ENCODE measurements around the gene CPOX. TPM values are rescaled to one million over a fixed set of nuclear protein-coding genes. Genes with fewer than 3 reads are reported as not detected.

Gene CPOX
- total and polyA plus RNA-seq, 4 experiments from 2014 or later: 3.3 to 41.3 (median 24.6) TPM

DNA sequence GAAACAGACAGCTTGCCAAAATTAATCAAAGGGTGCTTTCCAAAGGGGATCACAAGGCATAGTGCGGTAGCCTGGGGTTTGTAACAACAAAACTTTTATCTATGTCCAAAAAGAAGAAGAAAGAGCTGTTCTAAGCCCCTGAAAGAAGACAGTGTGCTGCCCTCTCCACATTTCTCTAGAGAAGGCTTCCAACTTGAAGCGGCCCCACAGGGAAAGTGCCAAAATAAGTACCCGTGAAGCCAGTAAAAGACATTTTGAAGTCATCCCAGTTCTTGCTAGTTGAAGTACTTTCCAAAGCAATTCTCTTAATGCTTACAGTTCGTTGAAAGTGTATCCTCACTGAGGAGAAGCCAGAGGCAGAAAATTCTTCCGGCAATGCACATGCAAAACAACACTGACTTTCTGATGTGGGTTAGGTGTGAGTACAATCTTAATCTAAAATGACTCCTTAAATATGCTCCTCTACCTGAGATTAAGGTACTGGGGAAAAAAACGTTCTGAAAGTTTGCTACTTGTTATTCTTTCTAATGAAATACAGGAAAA, 40.3 kb downstream of the CPOX start:
- intact Hi-C loops (cut with micrococcal nuclease): no loop called here
- Histone ChIP-seq H3K27me3 (ENCODE audit: insufficient read depth, low read length) (no peaks in the 10 kb centered on the region), H3K4me3 (ENCODE audit: low read length in 2 of 2) (no peak overlapping the region), H3K4me1 (ENCODE audit: insufficient read depth, low read length) (peaks cover 86% of the 10 kb centered on the region), H3K27ac (ENCODE audit: low read depth, low read length) (peak overlapping the region; percentile 38), H3K9me3 (ENCODE audit: control insufficient read depth in 1 of 2, low read length in 2 of 2) (no peaks in the 10 kb centered on the region), H3K36me3 (ENCODE audit: insufficient read depth, low read length) (no peaks in the 10 kb centered on the region)
- H3K27ac Mint-ChIP-seq: peak overlapping the region; percentile 70 to 97 (median 88)
- POLR2A ChIA-PET (ENCODE audit: partially characterized antibody): interaction anchor here (1.0 to 20.3 kb wide), 7 partner anchors 12 to 225 kb away, joined by 3 to 680 read pairs (median 72); partner anchors contain the start of genes CLDND1, CPOX and GPR15
- peaks cover 0 to 4% of the 10 kb centered on the region in 2 donors for H3K36me3 Mint-ChIP-seq
- peaks cover 0 to 2% (median 0%) of the 10 kb centered on the region in 8 donors for H3K9me3 Mint-ChIP-seq
- H3K4me3 Mint-ChIP-seq: peak overlapping the region in 7 of 8 donors; percentile 5 to 77 (median 49)
- no peaks in the 10 kb centered on the region for H3K27me3 Mint-ChIP-seq
- peak in 1 of 5 donors; percentile 33 for DNase-seq
- CTCF ChIA-PET (ENCODE audit: partially characterized antibody): interaction anchor here (1.5 to 3.2 kb wide), 2 partner anchors 12 to 19 kb away, joined by 7 to 12 read pairs; no protein-coding TSS in a partner anchor
- peaks cover 49 to 84% (median 63%) of the 10 kb centered on the region in 4 donors for H3K4me1 Mint-ChIP-seq

DNA sequence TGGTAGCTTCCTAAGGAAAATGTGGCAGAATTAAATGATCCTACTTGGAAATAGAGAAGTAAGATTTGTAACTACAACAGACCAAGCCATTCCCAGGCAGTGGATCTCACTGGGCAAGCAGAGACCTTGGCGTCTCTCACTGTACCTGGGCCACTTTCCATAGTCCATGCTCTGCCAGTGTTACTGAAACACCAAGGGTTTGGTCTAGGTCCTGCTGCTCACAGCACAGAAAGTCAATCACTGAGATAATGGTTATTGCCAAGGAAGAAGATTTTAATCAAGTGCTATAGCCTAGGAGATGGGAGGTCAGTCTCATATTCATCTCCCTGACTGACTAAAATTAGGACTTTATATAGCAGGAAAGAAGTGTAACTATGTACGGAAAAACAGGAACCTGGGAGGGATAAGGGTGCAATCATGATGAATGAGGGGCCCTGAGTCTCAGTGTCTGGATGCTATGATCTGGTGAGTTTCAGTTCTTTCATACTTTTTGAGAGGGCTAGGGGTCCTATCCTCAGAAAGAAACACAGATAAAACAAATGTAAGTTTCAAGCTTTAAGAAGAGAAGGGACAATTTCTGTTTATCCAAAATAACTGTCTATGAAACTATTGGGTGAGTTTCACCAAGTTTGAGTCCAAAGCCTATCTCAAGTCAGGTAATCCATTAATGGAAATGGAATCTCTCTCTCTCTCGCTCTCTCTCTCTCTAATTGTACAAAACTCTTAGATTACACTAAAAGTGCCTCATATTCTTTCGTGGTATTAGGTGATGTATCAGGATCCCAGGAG, 41.0 kb downstream of the CPOX start:
- Histone ChIP-seq H3K27ac (ENCODE audit: low read depth, low read length) (peak overlapping the region; percentile 38), H3K4me3 (ENCODE audit: low read length in 2 of 2) (no peak overlapping the region), H3K27me3 (ENCODE audit: insufficient read depth, low read length) (no peaks in the 10 kb centered on the region), H3K4me1 (ENCODE audit: insufficient read depth, low read length) (peaks cover 79% of the 10 kb centered on the region), H3K9me3 (ENCODE audit: control insufficient read depth in 1 of 2, low read length in 2 of 2) (no peaks in the 10 kb centered on the region), H3K36me3 (ENCODE audit: insufficient read depth, low read length) (no peaks in the 10 kb centered on the region)
- Mint-ChIP-seq H3K4me3 (peak overlapping the region in 5 of 8 donors; percentile 48 to 77 (median 52)), H3K9me3 (peaks cover 0 to 2% (median 0%) of the 10 kb centered on the region in 8 donors), H3K4me1 (peaks cover 44 to 77% (median 57%) of the 10 kb centered on the region in 4 donors), H3K27me3 (no peaks in the 10 kb centered on the region), H3K27ac (peak overlapping the region; percentile 70 to 97 (median 88)), H3K36me3 (peaks cover 0 to 4% of the 10 kb centered on the region in 2 donors)
- DNase-seq: no peak
- ChIA-PET POLR2A (ENCODE audit: partially characterized antibody) (interaction anchor here (1.0 to 20.3 kb wide), 7 partner anchors 13 to 224 kb away, joined by 3 to 680 read pairs (median 72); partner anchors contain the start of genes CLDND1, CPOX and GPR15), CTCF (ENCODE audit: partially characterized antibody) (interaction anchor here (1.5 to 3.2 kb wide), 2 partner anchors 12 to 20 kb away, joined by 7 to 12 read pairs; no protein-coding TSS in a partner anchor)
- intact Hi-C loops (cut with micrococcal nuclease): no loop called here

DNA sequence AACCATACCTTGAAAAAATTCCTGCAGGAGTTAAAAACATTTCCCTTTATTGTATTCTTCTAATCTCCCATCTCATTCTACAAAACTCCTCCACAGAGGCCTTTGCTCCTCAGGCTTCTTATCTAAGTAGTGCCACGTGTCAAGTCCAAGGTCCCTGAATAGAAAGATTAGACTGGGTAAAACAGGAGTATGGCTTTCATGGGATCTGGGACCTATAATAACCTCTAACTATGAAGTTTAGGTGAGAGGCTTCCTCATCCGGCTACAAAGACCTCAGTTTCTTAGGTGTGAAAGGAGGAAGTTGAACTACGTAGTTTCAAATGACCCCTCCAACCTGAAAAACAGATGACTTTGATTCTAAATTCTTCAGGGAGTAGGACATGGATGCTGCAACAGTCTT, 41.7 kb downstream of the CPOX start:
- Mint-ChIP-seq H3K36me3 (peaks cover 0 to 4% of the 10 kb centered on the region in 2 donors), H3K27ac (peak overlapping the region; percentile 70 to 97 (median 82)), H3K4me1 (peaks cover 38 to 71% (median 51%) of the 10 kb centered on the region in 4 donors), H3K4me3 (peak overlapping the region in 3 of 8 donors; percentile 34 to 77 (median 48)), H3K27me3 (no peaks in the 10 kb centered on the region), H3K9me3 (peaks cover 0 to 2% (median 0%) of the 10 kb centered on the region in 8 donors)
- H3K4me3 ChIP-seq (ENCODE audit: low read length in 2 of 2): no peak overlapping the region
- POLR2A ChIA-PET (ENCODE audit: partially characterized antibody): interaction anchor here (1.1 to 20.3 kb wide), 6 partner anchors 14 to 223 kb away, joined by 3 to 680 read pairs (median 71); partner anchors contain the start of genes CLDND1 and GPR15
- H3K4me1 ChIP-seq (ENCODE audit: insufficient read depth, low read length): peaks cover 73% of the 10 kb centered on the region
- CTCF ChIA-PET (ENCODE audit: partially characterized antibody): interaction anchor here (0.8 to 3.2 kb wide), 4 partner anchors 10 to 29 kb away, joined by 3 to 13 read pairs (median 8); partner anchors contain the start of gene CLDND1
- H3K27ac ChIP-seq (ENCODE audit: low read depth, low read length): peak overlapping the region; percentile 1
- H3K9me3 ChIP-seq (ENCODE audit: control insufficient read depth in 1 of 2, low read length in 2 of 2): no peaks in the 10 kb centered on the region
- H3K36me3 ChIP-seq (ENCODE audit: insufficient read depth, low read length): no peaks in the 10 kb centered on the region
- DNase-seq: no peak
- intact Hi-C loops (cut with micrococcal nuclease): no loop called here
- no peaks in the 10 kb centered on the region for H3K27me3 ChIP-seq (ENCODE audit: insufficient read depth, low read length)

DNA sequence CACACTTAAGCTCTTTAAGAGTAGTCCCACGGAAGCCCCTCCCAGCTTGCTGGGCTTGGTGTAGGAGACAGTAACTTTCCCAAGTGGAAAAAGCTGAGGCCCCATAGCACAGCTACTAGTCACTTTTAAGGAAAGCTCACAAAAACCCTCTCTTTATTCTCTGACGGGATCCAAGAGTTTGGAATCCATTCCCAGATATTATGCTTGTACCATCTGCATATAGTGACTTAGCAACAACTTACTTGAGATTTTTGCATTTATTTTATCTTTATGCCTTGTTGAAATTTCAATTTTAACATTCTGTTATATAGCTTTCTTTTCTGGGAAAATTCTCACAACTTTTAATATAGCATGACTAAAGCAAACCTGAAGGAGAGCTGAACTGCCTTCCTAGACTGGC, 42.2 kb downstream of the CPOX start:
- POLR2A ChIA-PET (ENCODE audit: partially characterized antibody): interaction anchor here (1.2 to 20.3 kb wide), 5 partner anchors 8 to 38 kb away, joined by 3 to 680 read pairs (median 8); partner anchors contain the start of gene CLDND1
- intact Hi-C loops (cut with micrococcal nuclease): no loop called here
- Mint-ChIP-seq H3K27me3 (no peaks in the 10 kb centered on the region), H3K36me3 (peaks cover 0 to 4% of the 10 kb centered on the region in 2 donors), H3K27ac (peak overlapping the region in 4 of 7 donors; percentile 43 to 97 (median 80)), H3K4me3 (peak overlapping the region in 1 of 8 donors; percentile 20), H3K9me3 (peaks cover 0 to 2% (median 0%) of the 10 kb centered on the region in 8 donors), H3K4me1 (peaks cover 34 to 68% (median 48%) of the 10 kb centered on the region in 4 donors)
- H3K9me3 ChIP-seq (ENCODE audit: control insufficient read depth in 1 of 2, low read length in 2 of 2): no peaks in the 10 kb centered on the region
- no peaks in the 10 kb centered on the region for H3K36me3 ChIP-seq (ENCODE audit: insufficient read depth, low read length)
- CTCF ChIA-PET (ENCODE audit: partially characterized antibody): interaction anchor here (0.8 to 3.2 kb wide), 5 partner anchors 10 to 28 kb away, joined by 3 to 13 read pairs (median 5); partner anchors contain the start of gene CLDND1
- no peaks in the 10 kb centered on the region for H3K27me3 ChIP-seq (ENCODE audit: insufficient read depth, low read length)
- H3K4me3 ChIP-seq (ENCODE audit: low read length in 2 of 2): no peak overlapping the region
- peak overlapping the region; percentile 1 for H3K27ac ChIP-seq (ENCODE audit: low read depth, low read length)
- DNase-seq: no peak
- peaks cover 71% of the 10 kb centered on the region for H3K4me1 ChIP-seq (ENCODE audit: insufficient read depth, low read length)

DNA sequence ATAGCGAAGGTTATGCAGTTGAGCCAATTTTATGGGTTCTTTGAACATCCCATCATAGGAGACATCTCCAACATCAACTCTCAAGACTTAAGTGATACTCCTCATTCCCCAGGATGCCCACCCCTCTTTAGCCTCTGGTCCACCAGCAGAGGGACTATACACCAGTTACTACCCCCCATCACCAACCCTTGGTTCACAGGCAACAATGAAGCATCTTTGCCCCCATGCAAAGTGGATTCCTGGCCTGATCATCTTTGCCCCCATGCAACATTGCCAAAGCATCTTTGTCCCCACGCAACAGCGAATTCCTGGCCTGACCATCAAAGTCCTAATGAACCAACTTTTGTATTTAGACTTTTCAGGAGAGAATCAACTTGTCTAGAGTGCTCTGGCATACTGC, 42.6 kb downstream of the CPOX start:
- Histone ChIP-seq H3K27ac (ENCODE audit: low read depth, low read length) (no peak overlapping the region), H3K36me3 (ENCODE audit: insufficient read depth, low read length) (no peaks in the 10 kb centered on the region), H3K27me3 (ENCODE audit: insufficient read depth, low read length) (no peaks in the 10 kb centered on the region), H3K4me3 (ENCODE audit: low read length in 2 of 2) (no peak overlapping the region), H3K4me1 (ENCODE audit: insufficient read depth, low read length) (peaks cover 70% of the 10 kb centered on the region), H3K9me3 (ENCODE audit: control insufficient read depth in 1 of 2, low read length in 2 of 2) (no peaks in the 10 kb centered on the region)
- no peak for DNase-seq
- Mint-ChIP-seq H3K9me3 (peaks cover 0 to 2% (median 0%) of the 10 kb centered on the region in 8 donors), H3K27me3 (no peaks in the 10 kb centered on the region), H3K4me1 (peaks cover 33 to 68% (median 48%) of the 10 kb centered on the region in 4 donors), H3K27ac (peak overlapping the region in 6 of 7 donors; percentile 30 to 97 (median 53)), H3K4me3 (peak overlapping the region in 1 of 8 donors; percentile 20), H3K36me3 (peaks cover 0 to 4% of the 10 kb centered on the region in 2 donors)
- intact Hi-C loops (cut with micrococcal nuclease): no loop called here
- ChIA-PET POLR2A (ENCODE audit: partially characterized antibody) (interaction anchor here (1.2 to 20.3 kb wide), 5 partner anchors 9 to 37 kb away, joined by 3 to 680 read pairs (median 8); partner anchors contain the start of gene CLDND1), CTCF (ENCODE audit: partially characterized antibody) (interaction anchor here (1.3 to 3.2 kb wide), 4 partner anchors 13 to 28 kb away, joined by 4 to 13 read pairs (median 8); partner anchors contain the start of gene CLDND1)

- H3K27me3 Mint-ChIP-seq: no peaks in the 10 kb centered on the region
- H3K27me3 ChIP-seq (ENCODE audit: insufficient read depth, low read length): no peaks in the 10 kb centered on the region
- H3K4me3 ChIP-seq (ENCODE audit: low read length in 2 of 2): no peak overlapping the region
- CTCF ChIA-PET (ENCODE audit: partially characterized antibody): interaction anchor here (2.1 kb wide), 1 partner anchor 24 kb away, joined by 4 read pairs; no protein-coding TSS in a partner anchor
- H3K4me3 Mint-ChIP-seq: no peak overlapping the region
- peak overlapping the region in 2 of 7 donors; percentile 11 to 17 for H3K27ac Mint-ChIP-seq
- peaks cover 0 to 4% of the 10 kb centered on the region in 2 donors for H3K36me3 Mint-ChIP-seq
- H3K9me3 ChIP-seq (ENCODE audit: control insufficient read depth in 1 of 2, low read length in 2 of 2): no peaks in the 10 kb centered on the region
- no peak overlapping the region for H3K27ac ChIP-seq (ENCODE audit: low read depth, low read length)
- POLR2A ChIA-PET (ENCODE audit: partially characterized antibody): interaction anchor here (3.5 to 20.3 kb wide), 3 partner anchors 16 to 35 kb away, joined by 26 to 680 read pairs (median 225); partner anchors contain the start of gene CLDND1
- H3K4me1 Mint-ChIP-seq: peaks cover 22 to 48% (median 31%) of the 10 kb centered on the region in 4 donors
- intact Hi-C loops (cut with micrococcal nuclease): no loop called here
- H3K36me3 ChIP-seq (ENCODE audit: insufficient read depth, low read length): no peaks in the 10 kb centered on the region
- H3K9me3 Mint-ChIP-seq: peaks cover 0 to 2% (median 0%) of the 10 kb centered on the region in 8 donors
- DNase-seq: no peak
- peaks cover 50% of the 10 kb centered on the region for H3K4me1 ChIP-seq (ENCODE audit: insufficient read depth, low read length)
Measured at GRCh38 chr3:98548544-98548943, 44.9 kb downstream of the CPOX start.
